Natural killer cell (primary cell): ENCODE measurements around the gene HOXC9. TPM values are rescaled to one million over a fixed set of nuclear protein-coding genes. Genes with fewer than 3 reads are reported as not detected.

Experiments used
- ATAC-seq, 3 donors: fragments of 150-1000 bp in 2 of 3; fragments of 200-7000 bp in 1 of 3; cut with Tn5 transposase; 1 replicate in 1 of 3; 2 replicates in 2 of 3; pipeline ENCODE4 v1.10.0; 2021; ENCODE audit warnings: mild to moderate bottlenecking in 2 of 3, moderate library complexity in 2 of 3
- DNase-seq, 2 donors: peaks; one replicate each; pipeline versions ENCODE4 v3.0.0 to v3.0.0-alpha.2; 2013 to 2021; ENCODE audit warnings: mixed read lengths in 1 of 2
- H3K27ac ChIP-seq: one replicate; pipeline ENCODE4 v1.5.1; 2013; ENCODE audit warnings: mild to moderate bottlenecking, low read length
- H3K27me3 ChIP-seq: one replicate; pipeline ENCODE4 v1.6.1; 2013; ENCODE audit warnings: low read length; ENCODE audit not compliant: control insufficient read depth, insufficient read depth
- H3K36me3 ChIP-seq: one replicate; pipeline ENCODE4 v1.6.1; 2013; ENCODE audit warnings: low read length; ENCODE audit not compliant: control insufficient read depth, insufficient read depth
- H3K4me1 ChIP-seq: one replicate; pipeline ENCODE4 v1.6.1; 2013; ENCODE audit warnings: low read length; ENCODE audit not compliant: control insufficient read depth, insufficient read depth
- H3K4me3 ChIP-seq: one replicate; pipeline ENCODE4 v1.5.1; 2013; ENCODE audit warnings: low read length
- H3K9me3 ChIP-seq: one replicate; pipeline ENCODE4 v1.6.1; 2013; ENCODE audit warnings: low read length; ENCODE audit not compliant: control insufficient read depth, insufficient read depth
- H3K27ac Mint-ChIP-seq, 2 donors: one replicate each; pipeline ENCODE4 v1.8.0; 2022; ENCODE audit warnings: mild to moderate bottlenecking in 2 of 2, mixed read lengths in 2 of 2, moderate library complexity in 1 of 2
- H3K27me3 Mint-ChIP-seq, 2 donors: one replicate each; pipeline ENCODE4 v1.8.0; 2022; ENCODE audit warnings: low read depth in 2 of 2, mixed read lengths in 2 of 2
- H3K36me3 Mint-ChIP-seq: one replicate; pipeline ENCODE4 v1.8.0; 2022; ENCODE audit warnings: mixed read lengths
- H3K4me1 Mint-ChIP-seq, 2 donors: one replicate each; pipeline ENCODE4 v1.8.0; 2022; ENCODE audit warnings: mixed read lengths in 2 of 2
- H3K4me3 Mint-ChIP-seq: one replicate; pipeline ENCODE4 v1.8.0; 2022; ENCODE audit warnings: mild to moderate bottlenecking, moderate library complexity, mixed read lengths
- H3K9me3 Mint-ChIP-seq, 2 donors: one replicate each; pipeline ENCODE4 v1.8.0; 2022; ENCODE audit warnings: mixed read lengths in 2 of 2
- WGBS: methylation state at CpG from one replicate; pipeline ENCODE4 v1.1.7; 2013; ENCODE audit warnings: missing lambda C conversion rate; ENCODE audit not compliant: insufficient coverage; 5-methylcytosine and 5-hydroxymethylcytosine counted together
- intact Hi-C: fragments of 100-400 bp; cut with micrococcal nuclease; formaldehyde crosslinking; loops from one replicate; pipeline ENCODE4 v1.14.2; 2022
- total RNA-seq, 4 donors: library from RNA; stranded (reverse); fragments of 120-200 nt in 1 of 4; gene quantifications; one replicate each; pipeline versions ENCODE4 v1.2.3 to v1.2.4, GENCODE V29; 2013 to 2022
- TF ChIP-seq, protein P1 (sequence below): fragments of 200-600 bp; IDR thresholded peaks from one replicate; pipeline ENCODE4 v1.8.0; 2022; ENCODE audit warnings: antibody characterized with exemption

The HOXC9 gene
- total RNA-seq, 3 donors from 2014 or later (not counting 1 experiment from before 2014, with no cell fraction given): not detected

- H3K36me3 Mint-ChIP-seq: no peaks in the 10 kb centered on the region
- H3K9me3 Mint-ChIP-seq: no peaks in the 10 kb centered on the region
- TF ChIP-seq, protein P1, sequence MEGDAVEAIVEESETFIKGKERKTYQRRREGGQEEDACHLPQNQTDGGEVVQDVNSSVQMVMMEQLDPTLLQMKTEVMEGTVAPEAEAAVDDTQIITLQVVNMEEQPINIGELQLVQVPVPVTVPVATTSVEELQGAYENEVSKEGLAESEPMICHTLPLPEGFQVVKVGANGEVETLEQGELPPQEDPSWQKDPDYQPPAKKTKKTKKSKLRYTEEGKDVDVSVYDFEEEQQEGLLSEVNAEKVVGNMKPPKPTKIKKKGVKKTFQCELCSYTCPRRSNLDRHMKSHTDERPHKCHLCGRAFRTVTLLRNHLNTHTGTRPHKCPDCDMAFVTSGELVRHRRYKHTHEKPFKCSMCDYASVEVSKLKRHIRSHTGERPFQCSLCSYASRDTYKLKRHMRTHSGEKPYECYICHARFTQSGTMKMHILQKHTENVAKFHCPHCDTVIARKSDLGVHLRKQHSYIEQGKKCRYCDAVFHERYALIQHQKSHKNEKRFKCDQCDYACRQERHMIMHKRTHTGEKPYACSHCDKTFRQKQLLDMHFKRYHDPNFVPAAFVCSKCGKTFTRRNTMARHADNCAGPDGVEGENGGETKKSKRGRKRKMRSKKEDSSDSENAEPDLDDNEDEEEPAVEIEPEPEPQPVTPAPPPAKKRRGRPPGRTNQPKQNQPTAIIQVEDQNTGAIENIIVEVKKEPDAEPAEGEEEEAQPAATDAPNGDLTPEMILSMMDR: no peak
- H3K36me3 ChIP-seq: no peaks in the 10 kb centered on the region
- peaks cover 32% of the 10 kb centered on the region for H3K4me1 ChIP-seq
- no peak for ATAC-seq
- peak overlapping the region in 1 of 2 donors; percentile 75 for H3K27ac Mint-ChIP-seq
- H3K4me1 Mint-ChIP-seq: peaks cover 12 to 14% of the 10 kb centered on the region in 2 donors
- intact Hi-C loops: no loop called here
- WGBS: 8% methylated on average over 11 of the region's 19 CpGs
- H3K4me3 ChIP-seq: no peak overlapping the region
- H3K4me3 Mint-ChIP-seq: peak overlapping the region; percentile 13
- H3K27me3 Mint-ChIP-seq: peaks cover 69 to 81% of the 10 kb centered on the region in 2 donors
- peaks cover 5% of the 10 kb centered on the region for H3K9me3 ChIP-seq
- peaks cover 93% of the 10 kb centered on the region for H3K27me3 ChIP-seq
- H3K27ac ChIP-seq: no peak overlapping the region
- DNase-seq: no peak
Observed at GRCh38 chr12:53953831-53954693, 45.9 kb upstream of the HOXC9 start.

- no peak within 1 kb of the TSS for H3K4me3 ChIP-seq
- peak within 1 kb of the TSS in 1 of 2 donors; percentile 75 for H3K27ac Mint-ChIP-seq
Observed at GRCh38 chr12:53954694-53955035, 45.3 kb upstream of the HOXC9 start, which contains the start of gene HOXC12. Gene HOXC12 (plus strand): TSS chr12:53954903. CDS start chr12:53954930, 27 bp downstream.

DNA sequence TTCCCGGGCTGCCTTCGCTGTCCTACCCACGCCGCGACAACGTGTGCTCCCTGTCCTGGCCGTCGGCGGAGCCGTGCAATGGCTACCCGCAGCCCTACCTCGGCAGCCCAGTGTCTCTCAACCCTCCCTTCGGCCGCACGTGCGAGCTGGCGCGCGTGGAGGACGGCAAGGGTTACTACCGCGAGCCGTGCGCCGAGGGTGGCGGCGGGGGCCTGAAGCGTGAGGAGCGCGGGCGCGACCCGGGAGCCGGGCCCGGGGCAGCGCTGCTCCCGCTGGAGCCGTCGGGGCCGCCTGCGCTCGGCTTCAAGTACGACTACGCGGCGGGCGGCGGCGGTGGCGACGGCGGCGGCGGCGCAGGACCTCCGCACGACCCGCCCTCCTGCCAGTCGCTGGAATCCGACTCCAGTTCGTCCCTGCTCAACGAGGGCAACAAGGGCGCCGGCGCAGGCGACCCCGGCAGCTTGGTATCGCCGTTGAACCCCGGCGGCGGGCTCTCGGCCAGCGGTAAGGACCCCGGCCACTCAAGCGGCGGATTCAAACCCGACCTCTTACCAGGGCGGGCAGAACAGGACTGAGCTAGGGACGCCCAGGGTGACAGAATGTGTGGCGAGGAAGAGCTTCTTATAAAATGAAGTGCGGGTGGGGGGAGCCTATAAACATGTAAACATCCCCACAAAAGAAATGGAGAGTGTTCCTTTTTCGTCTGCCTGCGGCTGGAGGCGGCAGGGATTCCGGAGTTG, 44.8 kb upstream of the HOXC9 start:
- 10% methylated on average over 80 of the region's 86 CpGs for WGBS
- H3K4me3 Mint-ChIP-seq: no peak overlapping the region
- no peaks in the 10 kb centered on the region for H3K9me3 Mint-ChIP-seq
- H3K27ac Mint-ChIP-seq: no peak overlapping the region
- no peak overlapping the region for H3K27ac ChIP-seq
- DNase-seq (no peak), ATAC-seq (no peak)
- H3K36me3 ChIP-seq: no peaks in the 10 kb centered on the region
- peaks cover 7% of the 10 kb centered on the region for H3K36me3 Mint-ChIP-seq
- TF ChIP-seq, protein P1: no peak
- H3K27me3 ChIP-seq: peaks cover 95% of the 10 kb centered on the region
- peaks cover 19 to 20% of the 10 kb centered on the region in 2 donors for H3K4me1 Mint-ChIP-seq
- no peak overlapping the region for H3K4me3 ChIP-seq
- H3K27me3 Mint-ChIP-seq: peaks cover 74 to 81% of the 10 kb centered on the region in 2 donors
- intact Hi-C loops: loop anchor here (5.0 kb wide), 2 partner anchors 42 to 327 kb away; partner anchors contain the start of genes CBX5 and HNRNPA1
- H3K9me3 ChIP-seq: peaks cover 5% of the 10 kb centered on the region
- peaks cover 33% of the 10 kb centered on the region for H3K4me1 ChIP-seq

More at GRCh38 chr12:53954694-53955035, 45.3 kb upstream of the HOXC9 start, which contains the start of gene HOXC12:
- no peaks in the 10 kb centered on the region for H3K36me3 ChIP-seq
- WGBS: 10% methylated on average over 13 of the region's 20 CpGs
- DNase-seq (no peak), ATAC-seq (no peak)
- H3K27me3 ChIP-seq: peaks cover 94% of the 10 kb centered on the region
- no peak within 1 kb of the TSS for H3K27ac ChIP-seq
- TF ChIP-seq, protein P1: no peak
- H3K36me3 Mint-ChIP-seq: peaks cover 2% of the 10 kb centered on the region
- H3K4me1 Mint-ChIP-seq: peaks cover 14 to 15% of the 10 kb centered on the region in 2 donors
- H3K4me3 Mint-ChIP-seq: peak within 1 kb of the TSS; percentile 13
- H3K9me3 Mint-ChIP-seq: no peaks in the 10 kb centered on the region
- H3K27me3 Mint-ChIP-seq: peaks cover 70 to 81% of the 10 kb centered on the region in 2 donors
- peaks cover 5% of the 10 kb centered on the region for H3K9me3 ChIP-seq
- H3K4me1 ChIP-seq: peaks cover 32% of the 10 kb centered on the region
- intact Hi-C loops: loop anchor here (5.0 kb wide), 2 partner anchors 43 to 328 kb away; partner anchors contain the start of genes CBX5 and HNRNPA1
